ENCODE results near the gene YBX2.

YBX2 gene

GRCh38 chr17:7295230-7296180 lies 1.1 kb upstream of the YBX2 start:
- DNase-seq, result no peak

- no peak for DNase-seq
Observed at GRCh38 chr17:7293816-7294613, 424 bp downstream of the YBX2 start.

GRCh38 chr17:7293159-7293558 lies 1.3 kb downstream of the YBX2 start:
- no peak for DNase-seq

DNA sequence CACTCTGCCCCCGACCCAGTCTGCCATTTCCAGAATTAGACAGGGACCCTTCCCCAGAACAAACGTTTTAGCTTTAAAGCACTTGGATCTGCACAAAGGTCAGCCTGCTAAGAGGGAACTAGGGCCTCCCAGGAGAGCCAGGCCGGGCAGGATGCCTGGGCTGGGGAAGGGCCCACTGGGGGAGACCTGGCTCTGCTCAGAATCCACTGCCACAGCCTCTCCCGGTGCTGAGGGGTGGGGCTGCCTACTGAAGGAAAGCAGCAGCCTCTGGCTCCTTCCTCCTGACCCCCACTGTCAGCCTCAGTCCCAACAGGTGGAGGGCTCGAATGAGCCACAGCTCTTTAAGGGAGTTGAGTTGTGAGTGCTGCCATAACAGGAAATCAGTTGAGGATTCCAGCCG lies 1.7 kb downstream of the YBX2 start:
- DNase-seq, result no peak

GRCh38 chr17:7292194-7292593 lies 2.2 kb downstream of the YBX2 start:
- DNase-seq, result no peak

DNA sequence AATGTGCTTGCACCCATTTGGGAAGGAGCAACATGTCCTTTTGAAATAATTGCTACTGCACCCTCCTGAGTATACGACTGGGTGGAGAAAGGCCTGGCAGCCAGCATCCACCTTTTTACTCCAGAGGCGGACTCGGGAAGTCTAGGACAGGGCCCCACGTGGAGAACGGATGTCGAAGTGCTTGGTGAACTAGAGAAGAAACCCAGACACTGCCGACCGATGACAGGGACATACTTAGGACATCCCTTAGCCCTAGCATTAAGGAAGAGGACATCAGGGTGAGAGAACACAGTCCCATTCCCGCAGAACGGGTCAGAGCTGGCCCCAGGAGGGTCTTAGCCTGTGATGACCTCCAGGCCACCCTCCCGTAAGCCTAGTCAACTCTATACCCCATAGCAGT lies 3.8 kb downstream of the YBX2 start:
- no peak for DNase-seq

DNA sequence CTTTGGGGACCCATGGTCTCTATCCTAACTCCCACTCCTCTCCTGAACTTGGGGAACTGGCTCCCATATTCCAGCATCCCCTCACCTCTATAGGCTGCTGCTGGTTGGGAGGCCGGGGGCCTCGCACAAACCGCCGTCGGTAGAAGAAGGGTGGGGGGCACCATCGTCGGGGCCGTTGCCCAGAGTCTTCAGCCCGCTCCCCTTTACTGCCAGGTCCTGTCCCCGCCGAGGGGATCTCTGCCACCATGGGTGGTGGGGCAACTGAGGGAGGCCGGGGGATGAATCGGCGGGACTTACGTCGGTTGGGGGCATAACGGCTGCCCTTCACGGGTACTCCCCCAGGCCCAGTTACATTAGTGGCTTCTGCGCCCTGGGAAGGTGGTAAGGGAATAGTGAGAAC lies 4.3 kb downstream of the YBX2 start:
- DNase-seq, result no peak

- DNase-seq, result no peak
Observed at GRCh38 chr17:7289256-7290032, 5.0 kb downstream of the YBX2 start.

DNA sequence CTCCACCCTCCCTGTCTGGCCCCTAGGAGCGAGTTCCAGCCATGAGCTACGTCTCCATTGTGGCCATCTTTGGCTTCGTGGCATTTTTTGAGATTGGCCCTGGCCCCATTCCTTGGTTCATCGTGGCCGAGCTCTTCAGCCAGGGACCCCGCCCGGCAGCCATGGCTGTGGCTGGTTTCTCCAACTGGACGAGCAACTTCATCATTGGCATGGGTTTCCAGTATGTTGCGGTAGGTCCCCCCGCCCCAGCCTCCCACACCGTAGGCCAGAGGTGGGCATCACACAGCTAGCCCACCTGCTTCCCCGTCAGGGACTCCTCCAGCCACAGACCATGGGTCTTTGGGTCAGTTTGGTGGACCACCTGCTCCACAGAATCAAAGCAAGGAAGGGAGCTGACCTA lies 8.8 kb downstream of the YBX2 start:
- DNase-seq, result no peak

- DNase-seq, result no peak
Observed at GRCh38 chr17:7284911-7285310, 9.5 kb downstream of the YBX2 start.

DNA sequence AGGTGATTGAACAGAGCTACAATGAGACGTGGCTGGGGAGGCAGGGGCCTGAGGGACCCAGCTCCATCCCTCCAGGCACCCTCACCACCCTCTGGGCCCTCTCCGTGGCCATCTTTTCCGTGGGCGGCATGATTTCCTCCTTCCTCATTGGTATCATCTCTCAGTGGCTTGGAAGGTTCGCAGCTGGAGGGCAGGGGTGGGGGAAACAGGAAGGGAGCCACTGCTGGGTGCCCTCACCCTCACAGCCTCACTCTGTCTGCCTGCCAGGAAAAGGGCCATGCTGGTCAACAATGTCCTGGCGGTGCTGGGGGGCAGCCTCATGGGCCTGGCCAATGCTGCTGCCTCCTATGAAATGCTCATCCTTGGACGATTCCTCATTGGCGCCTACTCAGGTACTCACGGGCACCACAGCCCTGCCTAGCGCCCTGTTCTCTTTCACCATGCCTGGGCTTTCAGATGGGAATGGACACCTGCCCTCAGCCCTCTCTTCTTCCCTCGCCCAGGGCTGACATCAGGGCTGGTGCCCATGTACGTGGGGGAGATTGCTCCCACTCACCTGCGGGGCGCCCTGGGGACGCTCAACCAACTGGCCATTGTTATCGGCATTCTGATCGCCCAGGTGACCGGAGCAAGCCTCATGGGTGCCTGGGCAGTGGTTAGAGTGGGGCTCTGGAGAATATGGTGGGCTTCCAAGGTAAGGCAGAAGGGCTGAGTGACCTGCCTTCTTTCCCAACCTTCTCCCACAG lies 10.8 kb downstream of the YBX2 start:
- no peak for DNase-seq

DNA sequence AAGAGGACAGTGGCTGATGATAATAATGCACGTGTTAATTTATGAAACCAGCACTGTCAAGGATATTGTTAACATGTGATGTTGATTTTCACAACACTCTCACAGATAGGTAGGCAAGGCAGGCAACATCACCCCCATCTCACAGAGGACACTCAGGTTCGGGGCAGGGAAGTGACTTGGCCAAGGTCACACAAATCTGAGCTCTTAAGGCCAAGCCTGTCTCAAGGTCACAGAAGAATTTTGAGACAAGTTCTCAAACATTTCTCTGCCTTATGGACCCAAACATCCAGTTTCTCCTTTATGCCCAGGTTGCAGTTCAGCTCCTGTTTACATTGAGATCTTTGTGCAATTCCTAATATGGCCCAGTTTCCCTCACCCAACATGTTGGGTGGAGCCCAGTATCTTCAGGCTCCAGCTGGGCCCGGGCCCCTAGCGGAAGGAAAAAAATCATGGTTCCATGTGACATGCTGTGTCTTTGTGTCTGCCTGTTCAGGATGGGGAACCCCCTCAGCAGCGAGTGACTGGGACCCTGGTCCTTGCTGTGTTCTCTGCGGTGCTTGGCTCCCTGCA lies 11.6 kb downstream of the YBX2 start:
- no peak for DNase-seq

DNA sequence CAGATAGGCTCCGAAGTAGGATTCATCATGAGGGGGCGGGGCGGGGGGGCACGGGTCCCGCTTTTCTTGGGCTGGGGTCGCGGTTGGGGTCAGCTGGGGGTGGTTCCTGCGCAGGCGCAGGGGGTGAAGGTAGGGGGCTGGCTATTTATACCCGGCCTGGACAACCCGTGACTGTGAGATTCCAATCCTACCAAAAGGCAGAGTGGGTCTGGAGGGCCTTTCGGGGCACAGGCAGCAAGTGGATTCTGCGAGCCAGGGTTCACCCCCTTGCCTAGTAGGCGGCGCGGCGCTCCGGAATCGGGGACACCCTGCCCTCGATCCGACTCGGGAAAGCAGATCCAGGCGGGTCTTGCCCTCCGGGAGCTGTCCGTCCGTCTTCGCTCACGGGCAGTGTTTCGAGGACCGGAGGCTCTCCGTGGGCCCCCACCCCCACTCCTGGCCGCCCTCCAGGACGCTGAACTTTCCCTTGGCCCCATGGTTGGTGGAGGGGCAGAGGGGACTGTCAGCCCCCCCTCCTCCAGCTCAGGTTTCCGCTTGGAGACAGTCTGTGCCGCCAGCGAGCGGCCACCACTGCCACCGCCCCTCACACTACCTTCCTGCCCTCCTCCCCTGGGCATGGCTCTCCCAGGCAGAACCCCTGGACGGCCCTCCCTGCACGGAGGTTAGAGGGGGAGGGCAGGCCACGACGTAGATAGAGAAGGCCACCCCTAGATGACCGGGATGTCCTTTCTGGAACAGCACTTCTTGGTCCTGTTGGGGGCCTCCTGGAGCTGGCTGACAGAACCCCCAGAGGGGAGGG lies 12.3 kb downstream of the YBX2 start:
- no peak for DNase-seq

DNA sequence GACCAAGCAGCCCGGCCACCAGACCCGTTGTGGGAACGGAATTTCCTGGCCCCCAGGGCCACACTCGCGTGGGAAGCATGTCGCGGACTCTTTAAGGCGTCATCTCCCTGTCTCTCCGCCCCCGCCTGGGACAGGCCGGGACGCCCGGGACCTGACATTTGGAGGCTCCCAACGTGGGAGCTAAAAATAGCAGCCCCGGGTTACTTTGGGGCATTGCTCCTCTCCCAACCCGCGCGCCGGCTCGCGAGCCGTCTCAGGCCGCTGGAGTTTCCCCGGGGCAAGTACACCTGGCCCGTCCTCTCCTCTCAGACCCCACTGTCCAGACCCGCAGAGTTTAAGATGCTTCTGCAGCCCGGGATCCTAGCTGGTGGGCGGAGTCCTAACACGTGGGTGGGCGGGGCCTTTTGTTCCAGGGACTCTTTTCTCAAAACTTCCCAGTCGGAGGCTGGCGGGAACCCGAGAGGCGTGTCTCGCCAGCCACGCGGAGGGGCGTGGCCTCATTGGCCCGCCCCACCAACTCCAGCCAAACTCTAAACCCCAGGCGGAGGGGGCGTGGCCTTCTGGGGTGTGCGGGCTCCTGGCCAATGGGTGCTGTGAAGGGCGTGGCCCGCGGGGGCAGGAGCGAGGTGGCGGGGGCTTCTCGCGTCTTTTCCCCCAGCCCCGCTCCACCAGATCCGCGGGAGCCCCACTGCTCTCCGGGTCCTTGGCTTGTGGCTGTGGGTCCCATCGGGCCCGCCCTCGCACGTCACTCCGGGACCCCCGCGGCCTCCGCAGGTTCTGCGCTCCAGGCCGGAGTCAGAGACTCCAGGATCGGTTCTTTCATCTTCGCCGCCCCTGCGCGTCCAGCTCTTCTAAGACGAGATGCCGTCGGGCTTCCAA lies 13.1 kb downstream of the YBX2 start, which contains the start of gene SLC2A4:
Gene SLC2A4 (plus strand): TSS at position 645 of the 879 bp plus-strand sequence. CDS start 217 bp downstream, at position 862.
- DNase-seq, result peak; percentile 92

- peak; percentile 87 for DNase-seq
Observed at GRCh38 chr17:7280519-7281073, 13.8 kb downstream of the YBX2 start.

DNA sequence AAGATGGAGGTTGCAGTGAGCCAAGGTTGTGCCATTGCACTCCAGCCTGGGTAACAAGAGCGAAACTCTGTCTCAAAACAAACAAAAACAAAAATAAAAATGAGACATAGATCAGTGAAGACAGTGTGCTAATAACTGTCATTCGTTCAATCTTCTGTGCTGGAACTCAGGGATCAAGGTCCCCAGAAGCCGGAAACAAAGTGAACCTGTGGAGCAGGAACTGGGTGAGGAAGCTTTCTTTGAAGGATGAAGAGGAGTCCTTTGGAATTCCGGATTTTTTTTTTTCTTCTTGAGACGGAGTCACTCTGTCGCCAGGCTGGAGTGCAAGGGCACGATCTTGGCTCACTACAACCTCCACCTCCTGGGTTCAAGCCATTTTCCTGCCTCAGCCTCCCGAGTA lies 15.0 kb downstream of the YBX2 start:
- no peak for DNase-seq

- DNase-seq, result no peak
Observed at GRCh38 chr17:7266784-7267183, 27.7 kb downstream of the YBX2 start.

GRCh38 chr17:7263801-7264078 lies 30.7 kb downstream of the YBX2 start:
- no peak for DNase-seq

DNA sequence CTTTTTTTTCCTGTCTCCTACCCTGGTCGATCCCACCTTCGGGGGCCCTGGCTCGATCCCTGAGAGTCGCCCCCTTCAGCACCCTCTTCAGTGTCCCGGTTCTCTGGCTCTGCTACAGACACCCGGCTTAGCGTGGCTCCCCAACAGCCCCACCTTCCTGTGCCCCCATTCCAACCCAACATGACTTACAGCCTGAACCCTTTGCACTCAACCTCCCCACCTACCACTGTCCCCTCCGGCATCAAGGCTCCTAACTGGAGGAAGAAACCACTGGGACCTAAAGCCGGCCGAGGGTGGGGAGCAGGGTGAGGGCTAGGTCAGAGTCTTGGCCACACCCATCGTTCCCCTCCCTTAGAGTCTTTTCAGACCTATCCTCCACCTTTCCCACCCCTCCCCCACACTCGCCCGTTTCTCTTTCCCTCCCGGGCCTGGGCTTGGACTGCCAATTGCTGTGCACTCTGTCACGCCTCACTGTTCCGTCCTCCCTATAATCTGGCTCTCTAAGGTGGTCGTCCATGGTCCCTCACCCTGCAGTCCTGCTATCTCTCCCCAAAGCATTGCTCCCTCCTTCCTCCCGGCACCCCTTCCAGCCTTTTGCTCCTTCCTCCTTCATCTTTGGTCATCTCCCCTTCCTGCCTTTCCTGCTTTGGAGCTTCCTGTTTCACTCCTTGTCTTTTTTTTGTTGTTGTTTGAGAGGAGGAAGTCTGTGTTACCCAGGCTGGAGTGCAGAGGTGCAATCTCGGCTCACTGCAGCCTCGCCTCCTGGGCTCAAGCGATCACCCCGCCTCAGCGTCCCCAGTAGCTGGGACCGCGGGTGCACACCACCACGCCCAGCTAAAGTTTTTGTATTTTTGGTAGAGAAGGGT lies 31.3 kb downstream of the YBX2 start:
- DNase-seq, result no peak
